NCI-H2029 treated with DMSO at 0.1 percent for 48 hours (cell line): ENCODE results near the gene SASH1.

Source experiments
- DNase-seq: peaks from one replicate; lab custom pipeline; 2025; lab: John Stamatoyannopoulos, UW

SASH1 gene

GRCh38 chr6:148591656-148592055 is 249.0 kb downstream of the SASH1 start:
- no peak for DNase-seq

DNA sequence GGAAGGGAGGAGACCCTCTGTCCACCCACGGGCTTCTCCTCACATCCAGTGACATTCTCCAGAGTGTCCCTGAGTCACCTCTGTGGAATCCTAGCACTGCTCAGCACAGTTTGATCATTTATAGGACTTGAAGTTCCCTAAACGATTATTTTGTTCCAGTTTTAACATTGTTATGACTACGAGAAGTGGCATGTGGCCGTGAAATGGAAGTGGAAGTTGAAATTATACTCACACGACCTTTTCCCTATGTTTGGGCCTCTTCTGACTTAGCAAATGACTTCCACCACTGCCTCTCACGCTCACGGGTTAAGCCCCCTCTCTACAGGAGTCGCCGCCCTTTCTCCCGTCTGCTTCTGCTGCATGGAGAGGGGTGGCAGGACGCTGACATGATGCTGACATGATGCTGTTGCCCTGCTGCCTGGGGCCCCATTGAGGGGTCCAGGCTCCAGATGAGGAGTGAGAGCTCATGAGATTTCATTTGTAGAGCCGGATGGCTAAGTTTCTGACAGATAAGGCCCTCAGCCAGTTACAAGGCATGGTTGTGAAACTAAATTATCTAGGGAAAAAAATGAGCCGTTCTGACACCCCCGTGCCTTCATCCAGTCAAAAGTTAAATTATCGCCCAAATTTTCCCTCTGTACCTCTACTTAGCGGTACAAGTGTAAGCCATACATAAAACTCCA is 250.6 kb downstream of the SASH1 start:
- DNase-seq = no peak

- DNase-seq = no peak
These were observed 251.2 kb downstream of the SASH1 start for GRCh38 chr6:148593813-148594170.

DNA sequence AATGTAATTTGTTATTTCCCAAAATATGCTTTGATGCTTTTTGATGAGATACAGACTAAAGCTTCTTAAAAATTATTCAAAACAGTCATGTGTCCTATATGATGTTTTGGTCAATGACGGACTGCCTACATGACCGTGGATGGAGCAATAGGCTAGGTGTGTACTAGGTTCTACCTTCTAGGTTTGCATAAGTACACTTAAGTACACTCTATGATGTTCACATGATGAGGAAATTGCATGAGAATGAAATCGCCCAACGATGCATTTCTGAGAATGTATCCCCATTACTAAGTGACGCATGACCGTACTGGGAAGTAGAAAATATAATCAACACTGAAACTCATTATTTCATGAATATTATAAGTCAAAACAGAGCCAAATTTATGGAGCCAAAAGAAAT is 252.9 kb downstream of the SASH1 start:
- DNase-seq = no peak

GRCh38 chr6:148596891-148597455 is 254.3 kb downstream of the SASH1 start:
- no peak for DNase-seq

DNA sequence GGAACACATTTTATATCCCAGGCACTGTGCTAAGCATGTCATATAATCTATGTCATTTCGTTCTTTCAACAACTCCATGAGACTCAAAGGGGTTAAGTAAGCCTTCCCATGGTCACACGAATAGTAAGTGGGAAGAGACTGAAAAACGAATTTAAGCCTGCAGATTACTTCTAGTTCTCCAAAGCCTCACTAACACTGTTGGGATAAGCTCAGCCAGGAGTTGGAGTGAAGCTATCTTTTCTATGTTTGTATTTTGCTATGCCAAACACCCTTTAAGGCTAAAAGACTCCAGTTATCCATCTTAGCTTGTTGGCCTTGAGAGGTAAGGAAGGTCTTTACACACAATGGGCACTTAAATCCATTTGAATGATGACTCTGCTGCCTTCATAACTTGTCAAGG is 256.1 kb downstream of the SASH1 start:
- DNase-seq = no peak

DNA sequence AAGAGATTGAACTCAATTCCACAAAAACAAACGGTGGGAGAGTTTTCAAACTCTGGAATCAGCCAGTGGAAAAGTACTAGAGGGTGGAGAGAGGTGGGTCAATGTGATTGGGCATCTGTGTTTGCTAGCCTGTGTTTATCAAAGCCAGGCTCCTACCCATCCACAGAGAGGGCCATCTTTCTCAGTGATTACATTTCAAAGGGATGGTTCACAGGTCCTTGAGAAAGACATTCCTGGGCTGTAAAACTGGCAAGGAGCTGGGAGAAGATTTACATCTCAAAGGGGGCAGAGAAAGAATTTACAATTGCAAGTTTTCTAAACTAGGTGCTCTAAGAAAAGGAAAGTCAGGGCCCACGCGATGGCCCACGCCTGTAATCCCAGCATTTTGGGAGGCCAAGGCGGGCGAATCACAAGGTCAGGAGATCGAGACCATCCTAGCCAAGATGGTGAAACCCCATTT is 257.4 kb downstream of the SASH1 start:
- no peak for DNase-seq
